ENCODE measurements around the gene SCN1A. TPM values are rescaled to one million over a fixed set of nuclear protein-coding genes. Genes with fewer than 3 reads are reported as not detected.

The SCN1A gene
- total and polyA plus RNA-seq, 2 of the 4 experiments (the other 2 are of a cell fraction): under 0.01 TPM; not detected in 1

DNA sequence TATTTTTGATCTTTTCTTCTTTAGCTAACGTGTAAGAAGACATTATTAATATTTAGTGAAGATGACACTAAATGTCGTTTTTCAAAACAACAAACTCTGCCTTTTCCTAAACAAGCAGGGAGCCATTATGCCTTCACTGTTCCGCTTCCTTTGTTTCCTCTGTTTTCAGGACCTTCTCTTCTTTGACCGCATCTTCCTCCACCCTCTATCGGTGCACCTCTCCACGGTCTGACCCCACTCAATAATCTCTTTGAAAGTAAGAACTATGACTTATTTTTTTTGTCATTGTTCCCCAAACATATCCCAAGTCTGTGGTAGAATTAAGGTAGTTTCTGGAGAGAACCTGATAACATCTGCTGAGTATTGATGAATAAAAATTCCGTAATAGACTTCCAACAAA lies 5.8 kb upstream of the SCN1A start:
- Histone ChIP-seq H2AK5ac (ENCODE audit: low read depth, low read length) (no peak overlapping the region), H3K14ac (replicated peaks; ENCODE audit: low read depth, low read length) (no peak overlapping the region), H2BK120ac (ENCODE audit: low read depth, low read length) (no peak overlapping the region), H3K23ac (ENCODE audit: low read depth, low read length) (no peak overlapping the region), H3K4me2 (ENCODE audit: low read depth, low read length) (no peak overlapping the region), H3K27me3 (ENCODE audit: control insufficient read depth, insufficient read depth, low read length) (peaks cover 10% of the 10 kb centered on the region), H4K5ac (ENCODE audit: low read depth, low read length) (no peak overlapping the region), H2BK20ac (ENCODE audit: low read depth, low read length) (no peak overlapping the region), H2BK15ac (ENCODE audit: low read depth, low read length) (no peak overlapping the region), H3K27ac (ENCODE audit: insufficient read depth, low read length) (no peak overlapping the region), H3K9ac (ENCODE audit: low read depth, low read length) (no peak overlapping the region), H4K20me1 (ENCODE audit: insufficient read depth, low read length) (no peaks in the 10 kb centered on the region), H2AFZ (replicated peaks; ENCODE audit: low read length, poor library complexity) (no peak overlapping the region), H3K4me1 (ENCODE audit: control insufficient read depth, insufficient read depth, low read length) (no peaks in the 10 kb centered on the region), H3K4me3 (ENCODE audit: insufficient read depth, low read depth, low read length) (no peak overlapping the region), H3K56ac (ENCODE audit: extremely low read depth, insufficient read depth, low read length) (no peak overlapping the region), H3K36me3 (ENCODE audit: control insufficient read depth, insufficient read depth, low read length) (no peaks in the 10 kb centered on the region), H4K91ac (ENCODE audit: insufficient read depth, low read depth, low read length) (no peak overlapping the region), H3K79me1 (ENCODE audit: low read depth in 1 of 2, low read length in 2 of 2) (no peaks in the 10 kb centered on the region), H3K18ac (ENCODE audit: low read depth, low read length) (no peak overlapping the region), H4K8ac (ENCODE audit: low read depth in 2 of 2, low read length in 2 of 2) (no peak overlapping the region), H2BK5ac (ENCODE audit: low read depth, low read length, poor library complexity, severe bottlenecking) (no peak overlapping the region), H3K9me3 (ENCODE audit: control insufficient read depth, insufficient read depth, low read length) (no peaks in the 10 kb centered on the region), H3K4ac (ENCODE audit: low read depth, low read length) (no peak overlapping the region), H2AK9ac (replicated peaks; ENCODE audit: low read depth, low read length, poor library complexity) (no peak overlapping the region), H3K9me1 (ENCODE audit: insufficient read depth, low read length) (no peaks in the 10 kb centered on the region)
- dilution Hi-C loops (cut with HindIII; ENCODE audit: low sequenced_read_pairs, unreplicated experiment) (no loop called here), in situ Hi-C loops (cut with MboI; ENCODE audit: low sequenced_read_pairs) (loop anchor here (25.0 kb wide), 1 partner anchor 746 kb away; no protein-coding TSS in a partner anchor), intact Hi-C loops (cut with micrococcal nuclease) (no loop called here)
- no peak for TF ChIP-seq RAD21 (IDR thresholded peaks at IDR 0.05; ENCODE audit: low read length)
- TF ChIP-seq CEBPB (IDR thresholded peaks at IDR 0.05; ENCODE audit: low read depth, low read length): no peak
- no peak for DNase-seq
- no peak for ATAC-seq (ENCODE audit: low read depth)
- no CpG with 5 or more reads among the region's 7 CpGs for WGBS, 2 experiments (ENCODE audit: extremely low coverage in 2 of 2, insufficient read length in 1 of 2)
- ChIA-PET POLR2A (ENCODE audit: unreplicated experiment) (no interaction called here), CTCF (no interaction called here)
- no TSS peak for BruUV-seq (replicated peaks)
